ENCODE measurements around the gene LZTR1.

GRCh38 chr22:21025266-21025665 lies 43.2 kb downstream of the LZTR1 start:
- TF ChIP-seq CTCF (IDR thresholded peaks at IDR 0.05) (no peak), POLR2A (IDR thresholded peaks at IDR 0.05) (no peak)
